Caco-2 (cell line): ENCODE results near the gene ZCCHC7. TPM values are rescaled to one million over a fixed set of nuclear protein-coding genes. Genes with fewer than 3 reads are reported as not detected.
A peak's percentile ranks its signal among the peaks of the same experiment; 100 is the strongest.

Source experiments
- BruUV-seq: library from RNA; stranded (reverse); fragments of 400-500 nt; replicated peaks from 2 replicates; lab custom pipeline; 2021; lab: Mats Ljungman, UMichigan
- CTCF ChIA-PET: fragments of 300-600 bp; sonication (Branson Sonifier 250); formaldehyde crosslinking; loops from one replicate; lab custom pipeline; 2022; ENCODE audit warnings: antibody characterized with exemption; lab: Charles Lee
- POLR2A ChIA-PET: fragments of 300-600 bp; sonication (Branson Sonifier 250); formaldehyde crosslinking; loops from one replicate; lab custom pipeline; 2022; ENCODE audit warnings: antibody characterized with exemption; lab: Charles Lee
- DNase-seq, 2 experiments: peaks; one replicate each; pipeline versions ENCODE4 v3.0.0 to v3.0.0-alpha.2; 2020 to 2022
- H3K27me3 ChIP-seq: replicated peaks from 2 replicates; pipeline ENCODE4 v1.6.0; 2011; ENCODE audit warnings: low read length; ENCODE audit not compliant: control insufficient read depth, insufficient read depth
- H3K36me3 ChIP-seq: 2 replicates; pipeline ENCODE4 v1.5.1; 2011; ENCODE audit warnings: low read length; ENCODE audit not compliant: control insufficient read depth, insufficient read depth
- H3K4me1 ChIP-seq: fragments of 250-450 bp; sonication (Bioruptor Pico); 2 replicates; pipeline ENCODE4 v1.5.1; 2020; ENCODE audit warnings: mild to moderate bottlenecking
- H3K4me3 ChIP-seq: 2 replicates; pipeline ENCODE4 v1.5.1; 2011; ENCODE audit warnings: low read depth, mild to moderate bottlenecking, control low read depth, low read length
- H3K9me3 ChIP-seq: fragments of 250-450 bp; sonication (Bioruptor Pico); 2 replicates; pipeline ENCODE4 v1.5.1; 2020; ENCODE audit warnings: mild to moderate bottlenecking, moderate library complexity
- H3K27ac Mint-ChIP-seq: one replicate; pipeline ENCODE4 v1.8.0; 2022; ENCODE audit warnings: mixed read lengths; ENCODE audit not compliant: unreplicated experiment
- H3K27me3 Mint-ChIP-seq: one replicate; pipeline ENCODE4 v1.8.0; 2022; ENCODE audit warnings: mixed read lengths; ENCODE audit not compliant: insufficient read depth, unreplicated experiment
- H3K36me3 Mint-ChIP-seq: one replicate; pipeline ENCODE4 v1.8.0; 2022; ENCODE audit warnings: mild to moderate bottlenecking, mixed read lengths; ENCODE audit not compliant: insufficient read depth, unreplicated experiment
- H3K4me1 Mint-ChIP-seq: one replicate; pipeline ENCODE4 v1.8.0; 2022; ENCODE audit warnings: low read depth, mixed read lengths; ENCODE audit not compliant: unreplicated experiment
- H3K4me3 Mint-ChIP-seq: one replicate; pipeline ENCODE4 v1.8.0; 2022; ENCODE audit warnings: mild to moderate bottlenecking, moderate library complexity, mixed read lengths; ENCODE audit not compliant: unreplicated experiment
- H3K9me3 Mint-ChIP-seq: one replicate; pipeline ENCODE4 v1.8.0; 2022; ENCODE audit warnings: mixed read lengths; ENCODE audit not compliant: unreplicated experiment
- intact Hi-C: fragments of 100-400 bp; cut with micrococcal nuclease; formaldehyde crosslinking; loops from one replicate; pipeline ENCODE4 v1.10.0; 2022; ENCODE audit not compliant: unreplicated experiment
- total RNA-seq: library from RNA; stranded (reverse); gene quantifications from 2 replicates; pipeline ENCODE4 v1.2.3, GENCODE V29; 2022
- TF ChIP-seq, protein P1 (sequence below), 2 experiments: fragments of 200-600 bp in 1 of 2; IDR thresholded peaks; 1 replicate in 1 of 2; 2 replicates in 1 of 2; pipeline versions ENCODE4 v1.5.1 to v1.8.0; 2011 to 2022; ENCODE audit warnings: antibody characterized with exemption in 1 of 2, control low read depth in 1 of 2, inconsistent platforms in 1 of 2, low read depth in 1 of 2, low read length in 1 of 2, mild to moderate bottlenecking in 1 of 2, moderate library complexity in 1 of 2; ENCODE audit not compliant: insufficient read depth in 1 of 2, severe bottlenecking in 1 of 2, unreplicated experiment in 1 of 2

The ZCCHC7 gene
- total RNA-seq, 1 experiment from 2014 or later: 22.0 TPM

DNA sequence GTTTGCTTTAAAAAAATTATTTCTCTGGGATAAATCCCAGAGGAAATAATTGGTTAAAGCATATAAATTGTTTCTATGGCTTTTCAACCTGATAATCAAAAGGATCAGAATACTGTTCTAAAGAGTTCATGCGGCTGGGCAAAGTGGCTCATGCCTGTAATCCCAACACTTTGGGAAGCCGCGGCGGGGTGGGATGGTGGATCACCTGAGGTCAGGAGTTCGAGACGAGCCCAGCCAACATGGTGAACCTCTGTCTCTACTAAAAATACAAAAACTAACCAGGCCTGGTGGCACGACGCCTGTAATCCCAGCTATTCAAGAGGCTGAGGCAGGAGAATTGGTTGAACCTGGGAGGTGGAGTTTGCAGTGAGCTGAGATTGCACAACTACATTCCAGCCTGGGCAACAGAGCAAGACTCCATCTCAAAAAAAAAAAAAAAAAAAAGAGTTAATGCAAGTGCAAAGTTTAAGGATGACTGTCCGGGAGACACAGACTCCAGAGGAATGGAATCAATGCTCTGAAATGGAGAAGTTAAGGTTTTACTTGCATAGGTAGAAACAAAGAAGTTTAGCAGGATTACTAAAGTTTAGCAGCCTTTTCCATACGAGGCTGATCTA is 285.5 kb downstream of the ZCCHC7 start:
- TF ChIP-seq, protein P1, sequence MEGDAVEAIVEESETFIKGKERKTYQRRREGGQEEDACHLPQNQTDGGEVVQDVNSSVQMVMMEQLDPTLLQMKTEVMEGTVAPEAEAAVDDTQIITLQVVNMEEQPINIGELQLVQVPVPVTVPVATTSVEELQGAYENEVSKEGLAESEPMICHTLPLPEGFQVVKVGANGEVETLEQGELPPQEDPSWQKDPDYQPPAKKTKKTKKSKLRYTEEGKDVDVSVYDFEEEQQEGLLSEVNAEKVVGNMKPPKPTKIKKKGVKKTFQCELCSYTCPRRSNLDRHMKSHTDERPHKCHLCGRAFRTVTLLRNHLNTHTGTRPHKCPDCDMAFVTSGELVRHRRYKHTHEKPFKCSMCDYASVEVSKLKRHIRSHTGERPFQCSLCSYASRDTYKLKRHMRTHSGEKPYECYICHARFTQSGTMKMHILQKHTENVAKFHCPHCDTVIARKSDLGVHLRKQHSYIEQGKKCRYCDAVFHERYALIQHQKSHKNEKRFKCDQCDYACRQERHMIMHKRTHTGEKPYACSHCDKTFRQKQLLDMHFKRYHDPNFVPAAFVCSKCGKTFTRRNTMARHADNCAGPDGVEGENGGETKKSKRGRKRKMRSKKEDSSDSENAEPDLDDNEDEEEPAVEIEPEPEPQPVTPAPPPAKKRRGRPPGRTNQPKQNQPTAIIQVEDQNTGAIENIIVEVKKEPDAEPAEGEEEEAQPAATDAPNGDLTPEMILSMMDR (IDR thresholded peaks at IDR 0.05; ENCODE audit: insufficient read depth in 1 of 2, low read depth in 1 of 2, low read length in 1 of 2, severe bottlenecking in 1 of 2, unreplicated experiment in 1 of 2): no peak
- Mint-ChIP-seq H3K4me3 (no peak overlapping the region), H3K27ac (no peak overlapping the region), H3K36me3 (no peaks in the 10 kb centered on the region), H3K4me1 (peaks cover 17% of the 10 kb centered on the region), H3K9me3 (no peaks in the 10 kb centered on the region), H3K27me3 (no peaks in the 10 kb centered on the region)
- BruUV-seq: no TSS peak
- Histone ChIP-seq H3K9me3 (no peaks in the 10 kb centered on the region), H3K36me3 (no peaks in the 10 kb centered on the region), H3K4me3 (no peak overlapping the region), H3K27me3 (no peaks in the 10 kb centered on the region), H3K4me1 (peaks cover 8% of the 10 kb centered on the region)
- CTCF ChIA-PET: interaction anchor here (0.7 kb wide), 1 partner anchor 410 kb away, joined by 3 read pairs; no protein-coding TSS in a partner anchor
- POLR2A ChIA-PET: no interaction called here
- DNase-seq: no peak
- intact Hi-C loops: no loop called here

DNA sequence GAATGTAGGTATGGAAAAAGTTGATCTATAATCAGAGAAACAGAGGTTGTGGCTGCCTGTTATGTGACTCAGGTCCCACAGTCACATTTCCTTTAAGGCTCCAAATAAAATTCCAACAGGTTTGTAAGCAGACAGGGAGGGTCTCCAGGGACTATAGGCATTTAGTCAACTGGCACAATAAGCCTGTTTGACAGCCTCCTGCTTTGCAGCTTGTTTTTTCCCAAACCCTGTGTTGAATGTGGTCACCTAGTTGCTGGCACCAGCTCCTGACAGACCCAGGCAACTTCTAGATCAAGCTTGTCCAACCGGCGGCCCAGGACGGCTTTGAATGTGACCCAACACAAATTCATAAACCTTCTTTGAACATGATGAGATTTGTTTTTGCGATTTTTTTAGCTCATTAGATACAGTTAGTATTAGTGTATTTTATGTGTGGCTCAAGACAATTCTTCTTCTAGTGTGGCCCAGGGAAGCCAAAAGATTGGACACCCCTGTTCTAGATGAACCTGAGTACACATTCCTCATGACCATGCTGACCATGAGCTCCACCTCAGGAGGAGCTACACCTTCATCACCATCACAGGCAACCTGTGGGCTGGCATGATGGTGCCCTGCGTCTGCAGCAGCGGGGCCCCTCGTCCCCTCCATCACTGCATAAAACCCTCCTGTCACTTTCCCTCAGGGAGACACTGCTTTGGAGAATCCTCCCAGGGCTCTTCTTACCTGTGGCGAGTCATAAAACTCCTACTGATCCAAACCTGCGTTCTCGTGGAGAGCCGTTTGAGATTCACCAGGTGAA is 286.4 kb downstream of the ZCCHC7 start:
- ChIA-PET POLR2A (no interaction called here), CTCF (interaction anchor here (0.6 to 1.4 kb wide), 2 partner anchors 11 to 119 kb away, joined by 3 read pairs; no protein-coding TSS in a partner anchor)
- no peaks in the 10 kb centered on the region for H3K9me3 ChIP-seq
- H3K4me1 ChIP-seq: peaks cover 17% of the 10 kb centered on the region
- Mint-ChIP-seq H3K27me3 (no peaks in the 10 kb centered on the region), H3K4me3 (no peak overlapping the region), H3K36me3 (no peaks in the 10 kb centered on the region), H3K27ac (no peak overlapping the region), H3K4me1 (peaks cover 22% of the 10 kb centered on the region), H3K9me3 (no peaks in the 10 kb centered on the region)
- no peaks in the 10 kb centered on the region for H3K36me3 ChIP-seq
- intact Hi-C loops: no loop called here
- H3K27me3 ChIP-seq: no peaks in the 10 kb centered on the region
- H3K4me3 ChIP-seq: no peak overlapping the region
- DNase-seq: no peak
- no TSS peak for BruUV-seq
- TF ChIP-seq, protein P1 (IDR thresholded peaks at IDR 0.05; ENCODE audit: insufficient read depth in 1 of 2, low read depth in 1 of 2, low read length in 1 of 2, severe bottlenecking in 1 of 2, unreplicated experiment in 1 of 2): no peak

DNA sequence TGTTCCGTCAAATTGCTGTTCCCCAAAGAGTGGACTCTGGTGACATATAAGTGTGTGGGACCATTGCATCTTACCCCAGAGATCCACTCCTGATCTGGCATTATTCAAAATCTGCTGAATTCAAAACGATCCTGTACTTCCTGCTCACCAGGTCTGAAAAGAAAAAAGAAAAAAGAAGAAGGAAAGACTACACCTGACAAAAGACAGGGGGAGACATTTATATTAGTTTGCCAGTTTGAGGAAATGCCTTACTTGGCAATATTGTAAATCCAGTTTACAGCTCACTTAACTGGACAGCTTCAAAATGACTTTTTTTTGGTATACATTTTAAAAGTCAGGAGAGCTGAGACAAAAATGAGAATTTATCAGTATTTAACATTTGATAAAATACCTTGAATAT is 287.1 kb downstream of the ZCCHC7 start:
- Histone ChIP-seq H3K4me3 (no peak overlapping the region), H3K9me3 (no peaks in the 10 kb centered on the region), H3K4me1 (peaks cover 17% of the 10 kb centered on the region), H3K36me3 (no peaks in the 10 kb centered on the region), H3K27me3 (no peaks in the 10 kb centered on the region)
- CTCF ChIA-PET: interaction anchor here (0.6 to 1.4 kb wide), 2 partner anchors 11 to 118 kb away, joined by 3 read pairs; no protein-coding TSS in a partner anchor
- no peak for DNase-seq
- no peaks in the 10 kb centered on the region for H3K27me3 Mint-ChIP-seq
- H3K4me3 Mint-ChIP-seq: no peak overlapping the region
- intact Hi-C loops: no loop called here
- POLR2A ChIA-PET: no interaction called here
- no peak overlapping the region for H3K27ac Mint-ChIP-seq
- H3K36me3 Mint-ChIP-seq: no peaks in the 10 kb centered on the region
- TF ChIP-seq, protein P1 (IDR thresholded peaks at IDR 0.05; ENCODE audit: insufficient read depth in 1 of 2, low read depth in 1 of 2, low read length in 1 of 2, severe bottlenecking in 1 of 2, unreplicated experiment in 1 of 2): peak in 1 of 2 experiments; percentile 21
- H3K4me1 Mint-ChIP-seq: peaks cover 28% of the 10 kb centered on the region
- H3K9me3 Mint-ChIP-seq: no peaks in the 10 kb centered on the region
- BruUV-seq: no TSS peak
